ENCODE measurements around the gene GET4. TPM values are rescaled to one million over a fixed set of nuclear protein-coding genes. Genes with fewer than 3 reads are reported as not detected.

Gene GET4
- total and polyA plus RNA-seq, 2 of the 8 experiments (the other 6 are each of a cell fraction or from before 2014, with no cell fraction given), result 56.7 to 74.1 TPM

DNA sequence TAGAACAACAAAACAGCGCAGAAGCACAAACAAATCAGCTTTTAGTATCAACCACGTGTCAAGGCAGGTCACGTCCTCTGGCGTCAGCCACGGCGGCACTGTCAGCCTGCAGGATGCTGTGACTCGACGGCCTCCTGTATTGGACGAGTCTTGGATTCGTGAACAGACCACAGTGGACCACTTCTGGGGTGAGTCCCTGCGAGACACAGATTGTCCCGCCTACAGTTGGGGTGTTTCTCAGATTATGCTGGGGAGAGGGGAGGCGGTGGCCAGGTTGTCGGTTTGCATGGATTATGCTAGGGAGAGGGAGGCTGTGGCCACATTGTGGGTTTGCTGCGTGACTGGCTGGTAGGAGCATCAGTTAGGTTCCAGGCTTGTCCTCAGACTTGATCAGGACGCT, 34.4 kb upstream of the GET4 start:
- H4K8ac ChIP-seq (ENCODE audit: extremely low read depth, insufficient read depth, low read length), result no peak overlapping the region
- POLR2A ChIA-PET (ENCODE audit: partially characterized antibody), result interaction anchor here (0.7 to 1.2 kb wide), 4 partner anchors 11 to 542 kb away, joined by 3 to 5 read pairs (median 3); no protein-coding TSS in a partner anchor
- peaks cover 0 to 40% of the 10 kb centered on the region in 2 experiments; a peak in 3 of 4 replicates for H3K79me2 ChIP-seq (ENCODE audit: control insufficient read depth in 1 of 2, insufficient read depth in 2 of 2, low read length in 2 of 2)
- H2BK120ac ChIP-seq (replicated peaks; ENCODE audit: low read depth, low read length), result no peak overlapping the region
- H2BK5ac ChIP-seq (ENCODE audit: low read depth, low read length), result no peak overlapping the region
- H3K9me3 ChIP-seq (ENCODE audit: insufficient read depth in 2 of 2, low read depth in 1 of 2, low read length in 1 of 2), result no peaks in the 10 kb centered on the region; a peak in 1 of 4 replicates
- no peak overlapping the region for H2AFZ ChIP-seq (ENCODE audit: low read length)
- H3K27ac ChIP-seq (ENCODE audit: low read depth, low read length), result no peak overlapping the region; the same call in 1 of the 2 replicates
- H3K4me2 ChIP-seq (ENCODE audit: insufficient read depth in 1 of 2, low read depth in 2 of 2, low read length in 2 of 2), result no peak overlapping the region
- H3K18ac ChIP-seq (ENCODE audit: extremely low read depth, low read length), result no peak overlapping the region
- no peak overlapping the region for H3K4me3 ChIP-seq (ENCODE audit: extremely low read depth in 1 of 4, insufficient read depth in 2 of 4, low read depth in 3 of 4, low read length in 4 of 4)
- FAIRE-seq, result no peak
- no peak for DNase-seq (ENCODE audit: low read depth in 1 of 2, low spot score in 2 of 2)
- no peak overlapping the region for H2BK20ac ChIP-seq (ENCODE audit: low read length)
- CTCF ChIA-PET (ENCODE audit: partially characterized antibody), result interaction anchor here (0.5 to 2.1 kb wide), 10 partner anchors 9 to 569 kb away, joined by 3 to 6 read pairs (median 4); no protein-coding TSS in a partner anchor
- no peak overlapping the region for H3K14ac ChIP-seq (ENCODE audit: insufficient read length)
- TF ChIP-seq RBBP5 (IDR thresholded peaks at IDR 0.05; ENCODE audit: borderline replicate concordance, low read depth, low read length) (no peak), POLR2A (IDR thresholded peaks at IDR 0.05; ENCODE audit: control extremely low read depth in 1 of 2, low read depth in 2 of 2, low read length in 2 of 2) (no peak), HDAC2 (IDR thresholded peaks at IDR 0.05; ENCODE audit: borderline replicate concordance in 1 of 2, low read depth in 2 of 2, low read length in 2 of 2) (no peak), FOSL1 (IDR thresholded peaks at IDR 0.05; ENCODE audit: insufficient read depth, low read depth, low read length) (no peak), SP1 (IDR thresholded peaks at IDR 0.05; ENCODE audit: low read depth, low read length) (no peak), SP2 (IDR thresholded peaks at IDR 0.05; ENCODE audit: low read length) (no peak), YY1 (IDR thresholded peaks at IDR 0.05; ENCODE audit: low read depth, low read length) (no peak), NANOG (IDR thresholded peaks at IDR 0.05; ENCODE audit: insufficient read depth, low read depth, low read length, poor library complexity, severe bottlenecking) (no peak), POLR2AphosphoS5 (IDR thresholded peaks at IDR 0.05; ENCODE audit: low read depth, low read length) (no peak), KDM1A (IDR thresholded peaks at IDR 0.05; ENCODE audit: borderline replicate concordance, low read length) (no peak)
- TF ChIP-seq, protein P1, sequence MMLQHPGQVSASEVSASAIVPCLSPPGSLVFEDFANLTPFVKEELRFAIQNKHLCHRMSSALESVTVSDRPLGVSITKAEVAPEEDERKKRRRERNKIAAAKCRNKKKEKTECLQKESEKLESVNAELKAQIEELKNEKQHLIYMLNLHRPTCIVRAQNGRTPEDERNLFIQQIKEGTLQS (IDR thresholded peaks at IDR 0.05; ENCODE audit: insufficient read depth, low read depth, low read length), result no peak
- TF ChIP-seq, protein P2, sequence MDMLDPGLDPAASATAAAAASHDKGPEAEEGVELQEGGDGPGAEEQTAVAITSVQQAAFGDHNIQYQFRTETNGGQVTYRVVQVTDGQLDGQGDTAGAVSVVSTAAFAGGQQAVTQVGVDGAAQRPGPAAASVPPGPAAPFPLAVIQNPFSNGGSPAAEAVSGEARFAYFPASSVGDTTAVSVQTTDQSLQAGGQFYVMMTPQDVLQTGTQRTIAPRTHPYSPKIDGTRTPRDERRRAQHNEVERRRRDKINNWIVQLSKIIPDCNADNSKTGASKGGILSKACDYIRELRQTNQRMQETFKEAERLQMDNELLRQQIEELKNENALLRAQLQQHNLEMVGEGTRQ (IDR thresholded peaks at IDR 0.05; ENCODE audit: low read length), result no peak
- H4K5ac ChIP-seq (ENCODE audit: insufficient read length, low read depth, low read length), result no peak overlapping the region
- H4K20me1 ChIP-seq (replicated peaks in 1 of 2; ENCODE audit: control insufficient read depth in 1 of 2, insufficient read depth in 2 of 2, low read length in 2 of 2), result peaks cover 8 to 16% of the 10 kb centered on the region in 2 experiments
- H3K23me2 ChIP-seq (ENCODE audit: low read depth, low read length), result no peaks in the 10 kb centered on the region
- no peak overlapping the region for H3K9ac ChIP-seq (replicated peaks in 1 of 4; ENCODE audit: extremely low read depth in 1 of 4, low read depth in 3 of 4, low read length in 3 of 4)
- no peak overlapping the region for H3K4ac ChIP-seq (replicated peaks; ENCODE audit: insufficient read length, low read depth, low read length)
- no peak overlapping the region for H4K91ac ChIP-seq (replicated peaks; ENCODE audit: insufficient read length, low read length)
- 87% methylated on average over 16 of the region's 16 CpGs; no CpG with 5 or more reads in 1 of the 2 experiments for WGBS, 2 experiments (ENCODE audit: extremely low coverage in 1 of 2, insufficient coverage in 1 of 2, insufficient read length in 1 of 2, insufficient replicate concordance in 2 of 2, low coverage in 1 of 2, low lambda C conversion rate in 2 of 2, missing lambda C conversion rate in 1 of 2)
- no peak overlapping the region for H3K23ac ChIP-seq (ENCODE audit: insufficient read length)
- H3K36me3 ChIP-seq (ENCODE audit: control insufficient read depth in 2 of 4, insufficient read depth in 4 of 4, low read length in 3 of 4), result peaks cover 18 to 54% (median 43%) of the 10 kb centered on the region in 4 experiments; a peak in 7 of 8 replicates
- no peak overlapping the region for H3K56ac ChIP-seq (replicated peaks; ENCODE audit: insufficient read length, low read depth, low read length)
- H3K4me1 ChIP-seq (replicated peaks in 1 of 4; ENCODE audit: control insufficient read depth in 3 of 4, insufficient read depth in 4 of 4, low read length in 3 of 4), result no peaks in the 10 kb centered on the region
- no peaks in the 10 kb centered on the region for H3K27me3 ChIP-seq (replicated peaks in 1 of 4; ENCODE audit: control insufficient read depth in 3 of 4, extremely low read depth in 1 of 4, insufficient read depth in 3 of 4, low read length in 3 of 4)
- no peak overlapping the region for H2AK5ac ChIP-seq (ENCODE audit: low read depth, low read length)
- H2BK15ac ChIP-seq (ENCODE audit: low read length), result no peak overlapping the region
- H2BK12ac ChIP-seq (ENCODE audit: low read depth, low read length), result no peak overlapping the region
- peaks cover 13% of the 10 kb centered on the region for H3K79me1 ChIP-seq (ENCODE audit: low read depth, low read length)

Data from H1 (cell line).